Measurements from ENCODE around the gene CCDC107. TPM values are rescaled to one million over a fixed set of nuclear protein-coding genes. Genes with fewer than 3 reads are reported as not detected.
"Not testable (repeated sequence)": the region's sequence is repeated elsewhere in the genome, so short reads cannot be mapped to it uniquely, and the experiment has no call there.

CCDC107 gene
- total and polyA plus RNA-seq, 2 experiments from 2014 or later: 6.9 to 18.4 TPM

GRCh38 chr9:35643046-35643445 is 15.0 kb upstream of the CCDC107 start:
- Mint-ChIP-seq H3K4me3 (no peak overlapping the region), H3K27ac (no peak overlapping the region), H3K4me1 (peaks cover 13% of the 10 kb centered on the region), H3K36me3 (ENCODE audit: low read depth) (peaks cover 10% of the 10 kb centered on the region), H3K9me3 (peaks cover 7% of the 10 kb centered on the region), H3K27me3 (ENCODE audit: insufficient read depth, low read depth, poor library complexity) (peaks cover 21% of the 10 kb centered on the region)
- no peak overlapping the region for H3K27ac ChIP-seq (ENCODE audit: low read depth)
- H3K9me2 ChIP-seq (ENCODE audit: insufficient read depth): no peaks in the 10 kb centered on the region
- ATAC-seq (no peak), DNase-seq (ENCODE audit: low spot score) (no peak)
- no peaks in the 10 kb centered on the region for H3K79me2 ChIP-seq (replicated peaks; ENCODE audit: insufficient read depth)
- peaks cover 12% of the 10 kb centered on the region for H3K4me1 ChIP-seq (ENCODE audit: insufficient read depth)
- H3K27me3 ChIP-seq (ENCODE audit: insufficient read depth): no peaks in the 10 kb centered on the region
- no peak overlapping the region for H2AFZ ChIP-seq
- no peak overlapping the region for H3K4me2 ChIP-seq
- no peak for TF ChIP-seq STAT1 (IDR thresholded peaks at IDR 0.05; ENCODE audit: unreplicated experiment)
- TF ChIP-seq EZH2phosphoT487 (IDR thresholded peaks at IDR 0.05; ENCODE audit: unreplicated experiment): no peak
- TF ChIP-seq EZH2 (IDR thresholded peaks at IDR 0.05; ENCODE audit: low read depth, unreplicated experiment): no peak
- TF ChIP-seq ZNF331 (CRISPR knock-in tag; IDR thresholded peaks at IDR 0.05; ENCODE audit: low read depth): no peak
- no peak for TF ChIP-seq POLR2AphosphoS5 (IDR thresholded peaks at IDR 0.05; ENCODE audit: low read depth)
- no peak for TF ChIP-seq REST (IDR thresholded peaks at IDR 0.05; ENCODE audit: unreplicated experiment)
- no peak for TF ChIP-seq CTCF (conservative IDR thresholded peaks at IDR 0.05; ENCODE audit: low read depth in 2 of 2)
- no peak for TF ChIP-seq CREB1 (CRISPR knock-in tag; IDR thresholded peaks at IDR 0.05; ENCODE audit: low read depth)
- TF ChIP-seq ZNF462 (CRISPR knock-in tag; IDR thresholded peaks at IDR 0.05): no peak
- H3K36me3 ChIP-seq (ENCODE audit: insufficient read depth): no peaks in the 10 kb centered on the region
- no peaks in the 10 kb centered on the region for H4K20me1 ChIP-seq (replicated peaks; ENCODE audit: insufficient read depth)
- H3F3A ChIP-seq (replicated peaks; ENCODE audit: low read depth): peaks cover 14% of the 10 kb centered on the region; the same call in 1 of the 2 replicates
- no peak overlapping the region for H3K4me3 ChIP-seq

- peaks cover 34% of the 10 kb centered on the region for H3K4me1 ChIP-seq (ENCODE audit: insufficient read depth)
- H3K27me3 Mint-ChIP-seq (ENCODE audit: insufficient read depth, low read depth, poor library complexity): peaks cover 31% of the 10 kb centered on the region
- DNase-seq (ENCODE audit: low spot score) (peak; percentile 30), ATAC-seq (peak; percentile 2; the same call in 2 of the 3 replicates)
- H3K4me2 ChIP-seq: peak overlapping the region; percentile 97
- not testable (repeated sequence) for H3K79me2 ChIP-seq (replicated peaks; ENCODE audit: insufficient read depth); H3K9me2 ChIP-seq (ENCODE audit: insufficient read depth); H3K36me3 ChIP-seq (ENCODE audit: insufficient read depth); H3K9me3 Mint-ChIP-seq; H4K20me1 ChIP-seq (replicated peaks; ENCODE audit: insufficient read depth); H3K27me3 ChIP-seq (ENCODE audit: insufficient read depth); H3K27ac Mint-ChIP-seq; H3K36me3 Mint-ChIP-seq (ENCODE audit: low read depth)
- peak overlapping the region; percentile 83 for H3K4me3 Mint-ChIP-seq
- peaks cover 15% of the 10 kb centered on the region; the same call in 1 of the 2 replicates for H3F3A ChIP-seq (replicated peaks; ENCODE audit: low read depth)
- peak overlapping the region; percentile 99 for H2AFZ ChIP-seq
- peak overlapping the region; percentile 95 for H3K4me3 ChIP-seq
- H3K27ac ChIP-seq (ENCODE audit: low read depth): peak overlapping the region; percentile 87
- H3K4me1 Mint-ChIP-seq: peaks cover 39% of the 10 kb centered on the region
Observed at GRCh38 chr9:35645736-35646135, 12.4 kb upstream of the CCDC107 start.
